ENCODE results near the gene ENDOG. TPM values are rescaled to one million over a fixed set of nuclear protein-coding genes. Genes with fewer than 3 reads are reported as not detected.

Gene ENDOG
- total and polyA plus RNA-seq, 2 experiments from 2014 or later: 15.1 to 23.5 TPM

DNA sequence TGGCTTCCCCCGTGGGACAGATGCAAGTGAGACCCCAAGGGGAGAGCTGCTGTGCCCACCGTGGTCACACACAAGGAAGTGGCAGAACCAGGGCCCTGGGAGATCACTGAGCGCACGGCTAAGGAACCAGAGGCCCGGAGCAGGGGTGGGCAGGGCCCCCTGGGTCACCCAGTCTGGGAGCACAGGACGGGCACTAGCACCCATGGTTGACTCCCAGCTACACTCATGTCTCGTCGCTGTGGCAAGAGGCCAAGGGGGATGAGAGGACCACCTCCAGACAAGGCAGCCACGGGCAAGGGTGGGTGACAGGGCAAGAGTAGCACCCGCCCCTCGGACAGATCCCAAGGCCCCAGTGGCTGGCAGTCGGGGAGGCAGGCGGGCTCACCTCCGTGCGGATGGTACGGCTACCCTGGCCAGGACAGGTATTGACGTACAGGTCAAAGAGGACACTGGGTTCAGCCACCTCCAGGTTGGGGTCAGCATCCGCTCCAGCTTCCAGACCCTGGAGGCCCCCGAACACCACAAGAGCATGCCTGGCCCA, 5.1 kb downstream of the ENDOG start (continued):
- TF ChIP-seq, protein P1, sequence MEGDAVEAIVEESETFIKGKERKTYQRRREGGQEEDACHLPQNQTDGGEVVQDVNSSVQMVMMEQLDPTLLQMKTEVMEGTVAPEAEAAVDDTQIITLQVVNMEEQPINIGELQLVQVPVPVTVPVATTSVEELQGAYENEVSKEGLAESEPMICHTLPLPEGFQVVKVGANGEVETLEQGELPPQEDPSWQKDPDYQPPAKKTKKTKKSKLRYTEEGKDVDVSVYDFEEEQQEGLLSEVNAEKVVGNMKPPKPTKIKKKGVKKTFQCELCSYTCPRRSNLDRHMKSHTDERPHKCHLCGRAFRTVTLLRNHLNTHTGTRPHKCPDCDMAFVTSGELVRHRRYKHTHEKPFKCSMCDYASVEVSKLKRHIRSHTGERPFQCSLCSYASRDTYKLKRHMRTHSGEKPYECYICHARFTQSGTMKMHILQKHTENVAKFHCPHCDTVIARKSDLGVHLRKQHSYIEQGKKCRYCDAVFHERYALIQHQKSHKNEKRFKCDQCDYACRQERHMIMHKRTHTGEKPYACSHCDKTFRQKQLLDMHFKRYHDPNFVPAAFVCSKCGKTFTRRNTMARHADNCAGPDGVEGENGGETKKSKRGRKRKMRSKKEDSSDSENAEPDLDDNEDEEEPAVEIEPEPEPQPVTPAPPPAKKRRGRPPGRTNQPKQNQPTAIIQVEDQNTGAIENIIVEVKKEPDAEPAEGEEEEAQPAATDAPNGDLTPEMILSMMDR (conservative IDR thresholded peaks at IDR 0.05; ENCODE audit: low read depth in 2 of 2): no peak

DNA sequence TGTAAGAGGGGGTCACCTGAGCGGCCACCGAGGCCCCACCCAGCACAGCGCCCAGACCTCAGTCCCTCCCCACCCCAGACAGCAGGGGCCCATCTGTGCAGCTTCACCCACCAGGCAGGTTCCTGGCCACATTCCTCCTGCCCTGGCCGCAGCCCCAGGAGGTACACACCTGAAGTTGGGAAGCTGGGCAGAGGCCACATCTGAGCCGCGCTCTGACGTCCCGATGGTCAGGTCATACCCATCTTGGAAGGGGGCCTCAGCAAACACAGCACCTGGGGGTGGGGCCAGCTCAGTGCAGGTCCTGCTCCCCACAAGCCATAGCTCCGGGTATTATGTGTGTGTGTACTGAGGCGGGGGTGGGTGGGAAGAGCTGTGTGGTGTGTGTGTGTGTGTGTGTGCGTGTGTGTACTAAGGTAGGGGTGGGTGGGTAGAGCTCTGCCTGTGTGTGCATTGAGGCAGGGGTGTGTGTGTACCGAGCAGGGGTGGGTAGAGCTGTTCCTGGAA, 5.7 kb downstream of the ENDOG start:
- Histone ChIP-seq H3K79me2 (replicated peaks; ENCODE audit: insufficient read depth) (peaks cover 6% of the 10 kb centered on the region), H3K27ac (ENCODE audit: low read depth) (no peak overlapping the region), H3K9me2 (ENCODE audit: insufficient read depth) (no peaks in the 10 kb centered on the region), H3K4me2 (no peak overlapping the region), H3K27me3 (ENCODE audit: insufficient read depth) (no peaks in the 10 kb centered on the region; the same call in 1 of the 2 replicates), H3K4me1 (ENCODE audit: insufficient read depth) (no peaks in the 10 kb centered on the region), H4K20me1 (replicated peaks; ENCODE audit: insufficient read depth) (peaks cover 19% of the 10 kb centered on the region), H3K4me3 (no peak overlapping the region), H3F3A (replicated peaks; ENCODE audit: low read depth) (peaks cover 3% of the 10 kb centered on the region; the same call in 1 of the 2 replicates), H2AFZ (no peak overlapping the region), H3K36me3 (ENCODE audit: insufficient read depth) (peaks cover 14% of the 10 kb centered on the region)
- peaks cover 69% of the 10 kb centered on the region for H3K36me3 Mint-ChIP-seq (ENCODE audit: low read depth)
- peaks cover 15% of the 10 kb centered on the region for H3K4me1 Mint-ChIP-seq
- DNase-seq (ENCODE audit: low spot score) (no peak), ATAC-seq (no peak)
- no peaks in the 10 kb centered on the region; the same call in 2 of the 3 replicates for H3K9me3 Mint-ChIP-seq
- no peak overlapping the region for H3K4me3 Mint-ChIP-seq
- H3K27ac Mint-ChIP-seq: no peak overlapping the region
- peaks cover 28% of the 10 kb centered on the region for H3K27me3 Mint-ChIP-seq (ENCODE audit: insufficient read depth, low read depth, poor library complexity)
- TF ChIP-seq POLR2AphosphoS5 (IDR thresholded peaks at IDR 0.05; ENCODE audit: low read depth) (no peak), ETS1 (IDR thresholded peaks at IDR 0.05) (no peak), JUNB (IDR thresholded peaks at IDR 0.05; ENCODE audit: unreplicated experiment) (no peak), EZH2phosphoT487 (IDR thresholded peaks at IDR 0.05; ENCODE audit: unreplicated experiment) (no peak), STAT1 (IDR thresholded peaks at IDR 0.05; ENCODE audit: unreplicated experiment) (no peak), ZNF331 (CRISPR knock-in tag; IDR thresholded peaks at IDR 0.05; ENCODE audit: low read depth) (no peak), CREB1 (CRISPR knock-in tag; IDR thresholded peaks at IDR 0.05; ENCODE audit: low read depth) (no peak), ZNF114 (CRISPR knock-in tag; IDR thresholded peaks at IDR 0.05) (no peak), REST (IDR thresholded peaks at IDR 0.05; ENCODE audit: unreplicated experiment) (no peak)
- TF ChIP-seq, protein P2, sequence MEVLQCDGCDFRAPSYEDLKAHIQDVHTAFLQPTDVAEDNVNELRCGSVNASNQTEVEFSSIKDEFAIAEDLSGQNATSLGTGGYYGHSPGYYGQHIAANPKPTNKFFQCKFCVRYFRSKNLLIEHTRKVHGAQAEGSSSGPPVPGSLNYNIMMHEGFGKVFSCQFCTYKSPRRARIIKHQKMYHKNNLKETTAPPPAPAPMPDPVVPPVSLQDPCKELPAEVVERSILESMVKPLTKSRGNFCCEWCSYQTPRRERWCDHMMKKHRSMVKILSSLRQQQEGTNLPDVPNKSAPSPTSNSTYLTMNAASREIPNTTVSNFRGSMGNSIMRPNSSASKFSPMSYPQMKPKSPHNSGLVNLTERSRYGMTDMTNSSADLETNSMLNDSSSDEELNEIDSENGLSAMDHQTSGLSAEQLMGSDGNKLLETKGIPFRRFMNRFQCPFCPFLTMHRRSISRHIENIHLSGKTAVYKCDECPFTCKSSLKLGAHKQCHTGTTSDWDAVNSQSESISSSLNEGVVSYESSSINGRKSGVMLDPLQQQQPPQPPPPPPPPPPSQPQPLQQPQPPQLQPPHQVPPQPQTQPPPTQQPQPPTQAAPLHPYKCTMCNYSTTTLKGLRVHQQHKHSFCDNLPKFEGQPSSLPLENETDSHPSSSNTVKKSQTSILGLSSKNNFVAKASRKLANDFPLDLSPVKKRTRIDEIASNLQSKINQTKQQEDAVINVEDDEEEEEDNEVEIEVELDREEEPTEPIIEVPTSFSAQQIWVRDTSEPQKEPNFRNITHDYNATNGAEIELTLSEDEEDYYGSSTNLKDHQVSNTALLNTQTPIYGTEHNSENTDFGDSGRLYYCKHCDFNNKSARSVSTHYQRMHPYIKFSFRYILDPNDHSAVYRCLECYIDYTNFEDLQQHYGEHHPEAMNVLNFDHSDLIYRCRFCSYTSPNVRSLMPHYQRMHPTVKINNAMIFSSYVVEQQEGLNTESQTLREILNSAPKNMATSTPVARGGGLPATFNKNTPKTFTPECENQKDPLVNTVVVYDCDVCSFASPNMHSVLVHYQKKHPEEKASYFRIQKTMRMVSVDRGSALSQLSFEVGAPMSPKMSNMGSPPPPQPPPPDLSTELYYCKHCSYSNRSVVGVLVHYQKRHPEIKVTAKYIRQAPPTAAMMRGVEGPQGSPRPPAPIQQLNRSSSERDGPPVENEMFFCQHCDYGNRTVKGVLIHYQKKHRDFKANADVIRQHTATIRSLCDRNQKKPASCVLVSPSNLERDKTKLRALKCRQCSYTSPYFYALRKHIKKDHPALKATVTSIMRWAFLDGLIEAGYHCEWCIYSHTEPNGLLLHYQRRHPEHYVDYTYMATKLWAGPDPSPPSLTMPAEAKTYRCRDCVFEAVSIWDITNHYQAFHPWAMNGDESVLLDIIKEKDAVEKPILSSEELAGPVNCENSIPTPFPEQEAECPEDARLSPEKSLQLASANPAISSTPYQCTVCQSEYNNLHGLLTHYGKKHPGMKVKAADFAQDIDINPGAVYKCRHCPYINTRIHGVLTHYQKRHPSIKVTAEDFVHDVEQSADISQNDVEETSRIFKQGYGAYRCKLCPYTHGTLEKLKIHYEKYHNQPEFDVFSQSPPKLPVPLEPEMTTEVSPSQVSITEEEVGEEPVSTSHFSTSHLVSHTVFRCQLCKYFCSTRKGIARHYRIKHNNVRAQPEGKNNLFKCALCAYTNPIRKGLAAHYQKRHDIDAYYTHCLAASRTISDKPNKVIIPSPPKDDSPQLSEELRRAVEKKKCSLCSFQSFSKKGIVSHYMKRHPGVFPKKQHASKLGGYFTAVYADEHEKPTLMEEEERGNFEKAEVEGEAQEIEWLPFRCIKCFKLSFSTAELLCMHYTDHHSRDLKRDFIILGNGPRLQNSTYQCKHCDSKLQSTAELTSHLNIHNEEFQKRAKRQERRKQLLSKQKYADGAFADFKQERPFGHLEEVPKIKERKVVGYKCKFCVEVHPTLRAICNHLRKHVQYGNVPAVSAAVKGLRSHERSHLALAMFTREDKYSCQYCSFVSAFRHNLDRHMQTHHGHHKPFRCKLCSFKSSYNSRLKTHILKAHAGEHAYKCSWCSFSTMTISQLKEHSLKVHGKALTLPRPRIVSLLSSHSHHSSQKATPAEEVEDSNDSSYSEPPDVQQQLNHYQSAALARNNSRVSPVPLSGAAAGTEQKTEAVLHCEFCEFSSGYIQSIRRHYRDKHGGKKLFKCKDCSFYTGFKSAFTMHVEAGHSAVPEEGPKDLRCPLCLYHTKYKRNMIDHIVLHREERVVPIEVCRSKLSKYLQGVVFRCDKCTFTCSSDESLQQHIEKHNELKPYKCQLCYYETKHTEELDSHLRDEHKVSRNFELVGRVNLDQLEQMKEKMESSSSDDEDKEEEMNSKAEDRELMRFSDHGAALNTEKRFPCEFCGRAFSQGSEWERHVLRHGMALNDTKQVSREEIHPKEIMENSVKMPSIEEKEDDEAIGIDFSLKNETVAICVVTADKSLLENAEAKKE (CRISPR knock-in tag; IDR thresholded peaks at IDR 0.05): no peak

Data from GM23338 (cell line).